ENCODE data around the gene ZNF618.

ZNF618 gene

GRCh38 chr9:113967380-113967779 is 91.3 kb downstream of the ZNF618 start:
- in situ Hi-C loops (cut with HindIII; ENCODE audit: low pct_ligation_motif_present, low sequenced_read_pairs) = no loop called here
- no peak for TF ChIP-seq CTCF (IDR thresholded peaks at IDR 0.05; ENCODE audit: low read depth, low read length, missing control alignments)

GRCh38 chr9:113969343-113969742 is 93.2 kb downstream of the ZNF618 start:
- H3K27me3 ChIP-seq (replicated peaks) = no peaks in the 10 kb centered on the region
- no peak overlapping the region for H3K27ac ChIP-seq
- no peak for TF ChIP-seq CTCF (IDR thresholded peaks at IDR 0.05; ENCODE audit: low read depth, low read length, missing control alignments)
- peaks cover 5% of the 10 kb centered on the region for H3K36me3 ChIP-seq (replicated peaks)
- in situ Hi-C loops (cut with HindIII; ENCODE audit: low pct_ligation_motif_present, low sequenced_read_pairs) = no loop called here
- H3K4me3 ChIP-seq (ENCODE audit: low read depth, low read length) = no peak overlapping the region
- no peak for DNase-seq

More at GRCh38 chr9:113967380-113967779, 91.3 kb downstream of the ZNF618 start:
- H3K4me3 ChIP-seq (ENCODE audit: low read depth, low read length) = no peak overlapping the region
- no peak for DNase-seq
- no peaks in the 10 kb centered on the region for H3K27me3 ChIP-seq (replicated peaks)
- H3K27ac ChIP-seq = no peak overlapping the region
- H3K36me3 ChIP-seq (replicated peaks) = peaks cover 5% of the 10 kb centered on the region

GRCh38 chr9:113973226-113973625 is 97.1 kb downstream of the ZNF618 start:
- Histone ChIP-seq H3K36me3 (replicated peaks) (peaks cover 2% of the 10 kb centered on the region), H3K4me3 (ENCODE audit: low read depth, low read length) (no peak overlapping the region), H3K27ac (no peak overlapping the region), H3K27me3 (replicated peaks) (no peaks in the 10 kb centered on the region)
- in situ Hi-C loops (cut with HindIII; ENCODE audit: low pct_ligation_motif_present, low sequenced_read_pairs) = no loop called here
- no peak for TF ChIP-seq CTCF (IDR thresholded peaks at IDR 0.05; ENCODE audit: low read depth, low read length, missing control alignments)
- DNase-seq = no peak

- TF ChIP-seq CTCF (IDR thresholded peaks at IDR 0.05; ENCODE audit: low read depth, low read length, missing control alignments) = no peak
- Histone ChIP-seq H3K4me3 (ENCODE audit: low read depth, low read length) (no peak overlapping the region), H3K36me3 (replicated peaks) (peaks cover 2% of the 10 kb centered on the region), H3K27me3 (replicated peaks) (no peaks in the 10 kb centered on the region), H3K27ac (no peak overlapping the region)
- DNase-seq = no peak
- in situ Hi-C loops (cut with HindIII; ENCODE audit: low pct_ligation_motif_present, low sequenced_read_pairs) = no loop called here
These were observed 97.9 kb downstream of the ZNF618 start for GRCh38 chr9:113973963-113974413.

- DNase-seq = no peak
- Histone ChIP-seq H3K27ac (no peak overlapping the region), H3K27me3 (replicated peaks) (no peaks in the 10 kb centered on the region), H3K36me3 (replicated peaks) (peaks cover 2% of the 10 kb centered on the region), H3K4me3 (ENCODE audit: low read depth, low read length) (no peak overlapping the region)
- TF ChIP-seq CTCF (IDR thresholded peaks at IDR 0.05; ENCODE audit: low read depth, low read length, missing control alignments) = no peak
- in situ Hi-C loops (cut with HindIII; ENCODE audit: low pct_ligation_motif_present, low sequenced_read_pairs) = no loop called here
These were observed 100.8 kb downstream of the ZNF618 start for GRCh38 chr9:113976915-113977314.

- no peak for TF ChIP-seq CTCF (IDR thresholded peaks at IDR 0.05; ENCODE audit: low read depth, low read length, missing control alignments)
- no peaks in the 10 kb centered on the region for H3K27me3 ChIP-seq (replicated peaks)
- in situ Hi-C loops (cut with HindIII; ENCODE audit: low pct_ligation_motif_present, low sequenced_read_pairs) = no loop called here
- H3K4me3 ChIP-seq (ENCODE audit: low read depth, low read length) = no peak overlapping the region
- H3K27ac ChIP-seq = no peak overlapping the region
- H3K36me3 ChIP-seq (replicated peaks) = peaks cover 2% of the 10 kb centered on the region
- DNase-seq = no peak
These were observed 102.7 kb downstream of the ZNF618 start for GRCh38 chr9:113978725-113979342.
